IMR-90 (cell line): ENCODE results near the gene NEK5. TPM values are rescaled to one million over a fixed set of nuclear protein-coding genes. Genes with fewer than 3 reads are reported as not detected.
"Not testable (repeated sequence)": the region's sequence is repeated elsewhere in the genome, so short reads cannot be mapped to it uniquely, and the experiment has no call there.

Source experiments
- ATAC-seq: fragments of 200-7000 bp; cut with Tn5 transposase; 2 replicates; pipeline ENCODE4 v1.9.1; 2020; ENCODE audit warnings: low read depth, mild to moderate bottlenecking, moderate library complexity
- BruUV-seq: library from RNA; stranded (reverse); fragments of 400-500 nt; replicated peaks from 2 replicates; lab custom pipeline; 2021; lab: Mats Ljungman, UMichigan
- CTCF ChIA-PET: fragments of 300-600 bp; formaldehyde crosslinking; extraction: SDS; loops from one replicate; lab custom pipeline; 2021; ENCODE audit warnings: antibody characterized with exemption; lab: Yijun Ruan, JAX
- POLR2A ChIA-PET: fragments of 300-600 bp; sonication (Branson Sonifier 250); formaldehyde crosslinking; loops from one replicate; lab custom pipeline; 2022; ENCODE audit warnings: antibody characterized with exemption; ENCODE audit not compliant: unreplicated experiment; lab: Charles Lee
- DNase-seq: peaks from one replicate; pipeline ENCODE4 v3.0.0; 2013
- H2AFZ ChIP-seq: replicated peaks from 2 replicates; pipeline ENCODE3; 2013; ENCODE audit warnings: low read length, mild to moderate bottlenecking; ENCODE audit not compliant: poor library complexity
- H2AK5ac ChIP-seq: 2 replicates; pipeline ENCODE4 v1.6.1; 2013; ENCODE audit warnings: low read depth, low read length, inconsistent platforms
- H2AK9ac ChIP-seq: replicated peaks from 2 replicates; pipeline ENCODE3; 2013; ENCODE audit warnings: mild to moderate bottlenecking, low read depth, low read length, moderate library complexity; ENCODE audit not compliant: poor library complexity
- H2BK120ac ChIP-seq: 2 replicates; pipeline ENCODE4 v1.6.1; 2013; ENCODE audit warnings: low read depth, low read length, inconsistent platforms
- H2BK15ac ChIP-seq: 3 replicates; pipeline ENCODE4 v1.6.1; 2013; ENCODE audit warnings: low read depth, low read length, inconsistent platforms
- H2BK20ac ChIP-seq: 2 replicates; pipeline ENCODE4 v1.6.1; 2013; ENCODE audit warnings: low read depth, mild to moderate bottlenecking, inconsistent platforms, low read length, moderate library complexity
- H2BK5ac ChIP-seq: 2 replicates; pipeline ENCODE4 v1.6.1; 2013; ENCODE audit warnings: mild to moderate bottlenecking, low read depth, low read length, inconsistent platforms; ENCODE audit not compliant: poor library complexity, severe bottlenecking
- H3K14ac ChIP-seq: replicated peaks from 2 replicates; pipeline ENCODE4 v1.6.1; 2013; ENCODE audit warnings: low read depth, low read length, inconsistent platforms
- H3K18ac ChIP-seq: 2 replicates; pipeline ENCODE4 v1.6.1; 2013; ENCODE audit warnings: low read depth, low read length, control low read depth
- H3K23ac ChIP-seq: 2 replicates; pipeline ENCODE4 v1.6.1; 2013; ENCODE audit warnings: low read depth, low read length, inconsistent platforms
- H3K27ac ChIP-seq: 2 replicates; pipeline ENCODE4 v1.5.1; 2013; ENCODE audit warnings: mild to moderate bottlenecking, control low read depth, low read length; ENCODE audit not compliant: insufficient read depth
- H3K27me3 ChIP-seq: 2 replicates; pipeline ENCODE4 v1.6.1; 2013; ENCODE audit warnings: low read length; ENCODE audit not compliant: control insufficient read depth, insufficient read depth
- H3K36me3 ChIP-seq: 2 replicates; pipeline ENCODE4 v1.6.1; 2013; ENCODE audit warnings: low read length, mixed read lengths; ENCODE audit not compliant: control insufficient read depth, insufficient read depth
- H3K4ac ChIP-seq: 2 replicates; pipeline ENCODE4 v1.6.1; 2013; ENCODE audit warnings: low read depth, low read length, inconsistent platforms
- H3K4me1 ChIP-seq: 2 replicates; pipeline ENCODE4 v1.6.1; 2013; ENCODE audit warnings: low read length, mixed read lengths; ENCODE audit not compliant: control insufficient read depth, insufficient read depth
- H3K4me2 ChIP-seq: 2 replicates; pipeline ENCODE4 v1.6.1; 2013; ENCODE audit warnings: low read depth, mild to moderate bottlenecking, control low read depth, low read length, moderate library complexity
- H3K4me3 ChIP-seq: 2 replicates; pipeline ENCODE4 v1.5.1; 2013; ENCODE audit warnings: low read depth, mild to moderate bottlenecking, control low read depth, low read length, moderate library complexity; ENCODE audit not compliant: insufficient read depth
- H3K56ac ChIP-seq: 2 replicates; pipeline ENCODE4 v1.6.1; 2013; ENCODE audit warnings: low read length, inconsistent platforms; ENCODE audit not compliant: insufficient read depth; ENCODE audit errors: extremely low read depth
- H3K79me1 ChIP-seq, 2 experiments: 2 replicates each; pipeline ENCODE4 v1.6.1; 2013; ENCODE audit warnings: low read length in 2 of 2, inconsistent platforms in 1 of 2, low read depth in 1 of 2
- H3K9ac ChIP-seq: 2 replicates; pipeline ENCODE4 v1.6.1; 2013; ENCODE audit warnings: low read depth, low read length, control low read depth
- H3K9me1 ChIP-seq: 2 replicates; pipeline ENCODE4 v1.6.1; 2013; ENCODE audit warnings: low read length, inconsistent platforms; ENCODE audit not compliant: insufficient read depth
- H3K9me3 ChIP-seq: 2 replicates; pipeline ENCODE4 v1.6.1; 2013; ENCODE audit warnings: low read length; ENCODE audit not compliant: control insufficient read depth, insufficient read depth
- H4K20me1 ChIP-seq: 2 replicates; pipeline ENCODE4 v1.6.1; 2013; ENCODE audit warnings: low read length, inconsistent platforms; ENCODE audit not compliant: insufficient read depth
- H4K5ac ChIP-seq: 2 replicates; pipeline ENCODE4 v1.6.1; 2013; ENCODE audit warnings: mild to moderate bottlenecking, low read depth, low read length, control low read depth
- H4K8ac ChIP-seq, 2 experiments: 2 replicates each; pipeline ENCODE4 v1.6.1; 2013; ENCODE audit warnings: low read depth in 2 of 2, low read length in 2 of 2, control low read depth in 1 of 2, inconsistent platforms in 1 of 2
- H4K91ac ChIP-seq: 2 replicates; pipeline ENCODE4 v1.6.1; 2013; ENCODE audit warnings: low read depth, low read length, inconsistent platforms; ENCODE audit not compliant: insufficient read depth
- CEBPB ChIP-seq: IDR thresholded peaks from 2 replicates; pipeline ENCODE4 v1.6.1; 2012; ENCODE audit warnings: low read depth, low read length, improper control_type of control experiment
- WGBS, 2 experiments: methylation state at CpG; one replicate each; pipeline versions ENCODE4 v1.1.5 to v1.1.7; 2013; ENCODE audit warnings: missing lambda C conversion rate in 2 of 2; ENCODE audit not compliant: insufficient read length in 1 of 2; ENCODE audit errors: extremely low coverage in 2 of 2; 5-methylcytosine and 5-hydroxymethylcytosine counted together
- dilution Hi-C: fragments of 300-500 bp; cut with HindIII; formaldehyde crosslinking; loops from one replicate; pipeline ENCODE4 v1.14.3; 2018; ENCODE audit warnings: low sequenced_read_pairs; ENCODE audit not compliant: unreplicated experiment
- in situ Hi-C: fragments of 300-500 bp; cut with MboI; formaldehyde crosslinking; loops from 3 replicates; pipeline ENCODE4 v1.14.3; 2019; ENCODE audit warnings: low sequenced_read_pairs, inconsistent platforms, mixed read lengths
- intact Hi-C: fragments of 100-400 bp; cut with micrococcal nuclease; formaldehyde crosslinking; loops from 2 replicates; pipeline ENCODE4 v1.10.0; 2022
- polyA plus RNA-seq, 3 experiments: library from polyadenylated mRNA; depleted of rRNA; stranded (reverse); fragments of >200 nt; gene quantifications; 2 replicates each; pipeline ENCODE4 v1.2.3, GENCODE V29; 2012; ENCODE audit warnings: low replicate concordance in 1 of 3
- total RNA-seq: library from RNA; depleted of rRNA; stranded (reverse); fragments of >200 nt; gene quantifications from 2 replicates; pipeline ENCODE4 v1.2.3, GENCODE V29; 2012

Gene NEK5
- total and polyA plus RNA-seq, 2 of the 4 experiments (the other 2 are of a cell fraction): not detected

- H4K91ac ChIP-seq, H3K9ac ChIP-seq, H3K27ac ChIP-seq, H4K5ac ChIP-seq, H2BK15ac ChIP-seq, H3K18ac ChIP-seq, H3K9me3 ChIP-seq, DNase-seq, intact Hi-C loops, H2AFZ ChIP-seq, H3K27me3 ChIP-seq, H3K9me1 ChIP-seq, ATAC-seq, H3K4me2 ChIP-seq, dilution Hi-C loops, H2AK5ac ChIP-seq, H2AK9ac ChIP-seq, CTCF ChIA-PET, H3K4me3 ChIP-seq, H2BK120ac ChIP-seq, H3K23ac ChIP-seq, H3K79me1 ChIP-seq, H2BK5ac ChIP-seq, H3K14ac ChIP-seq, H4K8ac ChIP-seq, H3K56ac ChIP-seq, H3K4ac ChIP-seq, POLR2A ChIA-PET, H2BK20ac ChIP-seq, H3K36me3 ChIP-seq, H4K20me1 ChIP-seq, H3K4me1 ChIP-seq, BruUV-seq: not testable (repeated sequence)
- in situ Hi-C loops: loop anchor here (25.0 kb wide), 1 partner anchor 965 kb away; no protein-coding TSS in a partner anchor
- peak; percentile 47; the same call in 1 of the 2 replicates for TF ChIP-seq CEBPB
- no CpG with 5 or more reads among the region's 3 CpGs for WGBS, 2 experiments
Observed at GRCh38 chr13:52102423-52102822, 26.4 kb downstream of the NEK5 start.
